Astrocyte (in vitro differentiated cells and primary cell): ENCODE data around the gene CLDN1.

ENCODE experiments used
- EZH2 ChIP-seq: IDR thresholded peaks from 2 replicates; pipeline ENCODE4 v1.6.1; 2012; ENCODE audit warnings: mild to moderate bottlenecking, low read length, inconsistent platforms; ENCODE audit not compliant: insufficient read depth
- TF ChIP-seq, protein P1 (sequence below): IDR thresholded peaks from 2 replicates; pipeline ENCODE4 v1.5.1; 2011; ENCODE audit warnings: low read depth, mild to moderate bottlenecking, inconsistent platforms, low read length, moderate library complexity; ENCODE audit not compliant: insufficient read depth

- TF ChIP-seq, protein P1, sequence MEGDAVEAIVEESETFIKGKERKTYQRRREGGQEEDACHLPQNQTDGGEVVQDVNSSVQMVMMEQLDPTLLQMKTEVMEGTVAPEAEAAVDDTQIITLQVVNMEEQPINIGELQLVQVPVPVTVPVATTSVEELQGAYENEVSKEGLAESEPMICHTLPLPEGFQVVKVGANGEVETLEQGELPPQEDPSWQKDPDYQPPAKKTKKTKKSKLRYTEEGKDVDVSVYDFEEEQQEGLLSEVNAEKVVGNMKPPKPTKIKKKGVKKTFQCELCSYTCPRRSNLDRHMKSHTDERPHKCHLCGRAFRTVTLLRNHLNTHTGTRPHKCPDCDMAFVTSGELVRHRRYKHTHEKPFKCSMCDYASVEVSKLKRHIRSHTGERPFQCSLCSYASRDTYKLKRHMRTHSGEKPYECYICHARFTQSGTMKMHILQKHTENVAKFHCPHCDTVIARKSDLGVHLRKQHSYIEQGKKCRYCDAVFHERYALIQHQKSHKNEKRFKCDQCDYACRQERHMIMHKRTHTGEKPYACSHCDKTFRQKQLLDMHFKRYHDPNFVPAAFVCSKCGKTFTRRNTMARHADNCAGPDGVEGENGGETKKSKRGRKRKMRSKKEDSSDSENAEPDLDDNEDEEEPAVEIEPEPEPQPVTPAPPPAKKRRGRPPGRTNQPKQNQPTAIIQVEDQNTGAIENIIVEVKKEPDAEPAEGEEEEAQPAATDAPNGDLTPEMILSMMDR, result no peak
- no peak for TF ChIP-seq EZH2
Observed at GRCh38 chr3:190360228-190360627, 38.0 kb upstream of the CLDN1 start.
